ENCODE results near the gene PLEKHS1. TPM values are rescaled to one million over a fixed set of nuclear protein-coding genes. Genes with fewer than 3 reads are reported as not detected.

PLEKHS1 gene
- total and polyA plus RNA-seq, 4 donors = under 0.01 TPM; not detected in 3

- Histone ChIP-seq H3K4me1 (ENCODE audit: control insufficient read depth in 4 of 4, insufficient read depth in 4 of 4, low read length in 3 of 4) (no peaks in the 10 kb centered on the region), H3K27ac (ENCODE audit: low read depth in 1 of 2, low read length in 2 of 2) (no peak overlapping the region)
Measured at GRCh38 chr10:113708640-113709039, 42.8 kb upstream of the PLEKHS1 start.

More at GRCh38 chr10:113708640-113709039, 42.8 kb upstream of the PLEKHS1 start:
- H3K27me3 ChIP-seq (ENCODE audit: control insufficient read depth in 4 of 4, insufficient read depth in 4 of 4, low read length in 3 of 4) = no peaks in the 10 kb centered on the region
- peaks cover 0 to 9% (median 3%) of the 10 kb centered on the region in 4 donors for H3K36me3 ChIP-seq (ENCODE audit: control insufficient read depth in 4 of 4, insufficient read depth in 3 of 4, low read depth in 1 of 4, low read length in 3 of 4)
- H3K9me3 ChIP-seq (ENCODE audit: control insufficient read depth in 4 of 4, low read length in 3 of 4) = no peaks in the 10 kb centered on the region
- H3K9ac ChIP-seq (ENCODE audit: low read depth in 1 of 2, low read length in 2 of 2) = no peak overlapping the region
- no peak for DNase-seq (ENCODE audit: low spot score)
- TF ChIP-seq EGR1 (IDR thresholded peaks at IDR 0.05; ENCODE audit: low read depth in 2 of 2) (no peak), YY1 (IDR thresholded peaks at IDR 0.05) (no peak), JUND (IDR thresholded peaks at IDR 0.05) (no peak), SP1 (IDR thresholded peaks at IDR 0.05) (no peak), RXRA (IDR thresholded peaks at IDR 0.05) (no peak), HNF4A (conservative IDR thresholded peaks at IDR 0.05) (no peak), MAX (IDR thresholded peaks at IDR 0.05) (no peak), FOXA1 (IDR thresholded peaks at IDR 0.05) (no peak), HNF4G (IDR thresholded peaks at IDR 0.05) (no peak), ATF3 (IDR thresholded peaks at IDR 0.05) (no peak), RAD21 (IDR thresholded peaks at IDR 0.05) (no peak), NR2F2 (IDR thresholded peaks at IDR 0.05) (no peak), FOXA2 (IDR thresholded peaks at IDR 0.05) (no peak), GABPA (IDR thresholded peaks at IDR 0.05 in 1 of 2, conservative IDR thresholded peaks at IDR 0.05 in 1 of 2) (no peak)
- TF ChIP-seq, protein P1, sequence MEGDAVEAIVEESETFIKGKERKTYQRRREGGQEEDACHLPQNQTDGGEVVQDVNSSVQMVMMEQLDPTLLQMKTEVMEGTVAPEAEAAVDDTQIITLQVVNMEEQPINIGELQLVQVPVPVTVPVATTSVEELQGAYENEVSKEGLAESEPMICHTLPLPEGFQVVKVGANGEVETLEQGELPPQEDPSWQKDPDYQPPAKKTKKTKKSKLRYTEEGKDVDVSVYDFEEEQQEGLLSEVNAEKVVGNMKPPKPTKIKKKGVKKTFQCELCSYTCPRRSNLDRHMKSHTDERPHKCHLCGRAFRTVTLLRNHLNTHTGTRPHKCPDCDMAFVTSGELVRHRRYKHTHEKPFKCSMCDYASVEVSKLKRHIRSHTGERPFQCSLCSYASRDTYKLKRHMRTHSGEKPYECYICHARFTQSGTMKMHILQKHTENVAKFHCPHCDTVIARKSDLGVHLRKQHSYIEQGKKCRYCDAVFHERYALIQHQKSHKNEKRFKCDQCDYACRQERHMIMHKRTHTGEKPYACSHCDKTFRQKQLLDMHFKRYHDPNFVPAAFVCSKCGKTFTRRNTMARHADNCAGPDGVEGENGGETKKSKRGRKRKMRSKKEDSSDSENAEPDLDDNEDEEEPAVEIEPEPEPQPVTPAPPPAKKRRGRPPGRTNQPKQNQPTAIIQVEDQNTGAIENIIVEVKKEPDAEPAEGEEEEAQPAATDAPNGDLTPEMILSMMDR (IDR thresholded peaks at IDR 0.05; ENCODE audit: low read depth, low read length, missing input control) = no peak
- TF ChIP-seq, protein P2, sequence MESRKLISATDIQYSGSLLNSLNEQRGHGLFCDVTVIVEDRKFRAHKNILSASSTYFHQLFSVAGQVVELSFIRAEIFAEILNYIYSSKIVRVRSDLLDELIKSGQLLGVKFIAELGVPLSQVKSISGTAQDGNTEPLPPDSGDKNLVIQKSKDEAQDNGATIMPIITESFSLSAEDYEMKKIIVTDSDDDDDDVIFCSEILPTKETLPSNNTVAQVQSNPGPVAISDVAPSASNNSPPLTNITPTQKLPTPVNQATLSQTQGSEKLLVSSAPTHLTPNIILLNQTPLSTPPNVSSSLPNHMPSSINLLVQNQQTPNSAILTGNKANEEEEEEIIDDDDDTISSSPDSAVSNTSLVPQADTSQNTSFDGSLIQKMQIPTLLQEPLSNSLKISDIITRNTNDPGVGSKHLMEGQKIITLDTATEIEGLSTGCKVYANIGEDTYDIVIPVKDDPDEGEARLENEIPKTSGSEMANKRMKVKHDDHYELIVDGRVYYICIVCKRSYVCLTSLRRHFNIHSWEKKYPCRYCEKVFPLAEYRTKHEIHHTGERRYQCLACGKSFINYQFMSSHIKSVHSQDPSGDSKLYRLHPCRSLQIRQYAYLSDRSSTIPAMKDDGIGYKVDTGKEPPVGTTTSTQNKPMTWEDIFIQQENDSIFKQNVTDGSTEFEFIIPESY (IDR thresholded peaks at IDR 0.05) = no peak
- TF ChIP-seq, protein P3, sequence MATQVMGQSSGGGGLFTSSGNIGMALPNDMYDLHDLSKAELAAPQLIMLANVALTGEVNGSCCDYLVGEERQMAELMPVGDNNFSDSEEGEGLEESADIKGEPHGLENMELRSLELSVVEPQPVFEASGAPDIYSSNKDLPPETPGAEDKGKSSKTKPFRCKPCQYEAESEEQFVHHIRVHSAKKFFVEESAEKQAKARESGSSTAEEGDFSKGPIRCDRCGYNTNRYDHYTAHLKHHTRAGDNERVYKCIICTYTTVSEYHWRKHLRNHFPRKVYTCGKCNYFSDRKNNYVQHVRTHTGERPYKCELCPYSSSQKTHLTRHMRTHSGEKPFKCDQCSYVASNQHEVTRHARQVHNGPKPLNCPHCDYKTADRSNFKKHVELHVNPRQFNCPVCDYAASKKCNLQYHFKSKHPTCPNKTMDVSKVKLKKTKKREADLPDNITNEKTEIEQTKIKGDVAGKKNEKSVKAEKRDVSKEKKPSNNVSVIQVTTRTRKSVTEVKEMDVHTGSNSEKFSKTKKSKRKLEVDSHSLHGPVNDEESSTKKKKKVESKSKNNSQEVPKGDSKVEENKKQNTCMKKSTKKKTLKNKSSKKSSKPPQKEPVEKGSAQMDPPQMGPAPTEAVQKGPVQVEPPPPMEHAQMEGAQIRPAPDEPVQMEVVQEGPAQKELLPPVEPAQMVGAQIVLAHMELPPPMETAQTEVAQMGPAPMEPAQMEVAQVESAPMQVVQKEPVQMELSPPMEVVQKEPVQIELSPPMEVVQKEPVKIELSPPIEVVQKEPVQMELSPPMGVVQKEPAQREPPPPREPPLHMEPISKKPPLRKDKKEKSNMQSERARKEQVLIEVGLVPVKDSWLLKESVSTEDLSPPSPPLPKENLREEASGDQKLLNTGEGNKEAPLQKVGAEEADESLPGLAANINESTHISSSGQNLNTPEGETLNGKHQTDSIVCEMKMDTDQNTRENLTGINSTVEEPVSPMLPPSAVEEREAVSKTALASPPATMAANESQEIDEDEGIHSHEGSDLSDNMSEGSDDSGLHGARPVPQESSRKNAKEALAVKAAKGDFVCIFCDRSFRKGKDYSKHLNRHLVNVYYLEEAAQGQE (IDR thresholded peaks at IDR 0.05) = no peak
- 87% methylated on average over 6 of the region's 6 CpGs for WGBS
- no peak overlapping the region for H3K4me3 ChIP-seq (ENCODE audit: low read depth in 1 of 3, low read length in 3 of 3)

Data from liver (tissue), 9 donors.